Activated T-cell treated with anti-CD3 and anti-CD28 coated beads, Interleukin-2, amount 50 U/mL, for 48 hours (primary cell): ENCODE data around the gene RTKN2.

Experiments
- DNase-seq, 2 experiments: peaks; one replicate each; pipeline ENCODE4 v3.0.0-alpha.2; 2020

RTKN2 gene

DNA sequence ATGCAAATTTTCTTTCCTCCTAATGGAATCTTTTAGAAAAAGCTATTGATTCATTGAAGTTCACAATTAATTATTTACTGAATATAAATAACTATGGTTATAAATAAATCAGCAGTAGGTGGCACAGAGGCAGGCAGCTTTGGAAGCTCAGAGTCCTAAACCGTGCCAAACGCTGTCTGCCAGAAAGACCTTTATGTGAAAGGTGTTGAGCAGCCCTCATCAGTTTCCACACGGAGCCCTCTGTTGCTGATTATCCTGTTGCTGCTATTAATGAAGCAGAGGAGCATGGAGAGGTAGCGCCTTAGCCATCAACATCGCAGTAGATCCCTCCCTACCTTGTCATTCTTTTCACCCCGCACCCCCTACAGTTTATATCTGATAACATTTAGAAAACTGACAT lies 51.0 kb downstream of the RTKN2 start:
- no peak for DNase-seq

DNA sequence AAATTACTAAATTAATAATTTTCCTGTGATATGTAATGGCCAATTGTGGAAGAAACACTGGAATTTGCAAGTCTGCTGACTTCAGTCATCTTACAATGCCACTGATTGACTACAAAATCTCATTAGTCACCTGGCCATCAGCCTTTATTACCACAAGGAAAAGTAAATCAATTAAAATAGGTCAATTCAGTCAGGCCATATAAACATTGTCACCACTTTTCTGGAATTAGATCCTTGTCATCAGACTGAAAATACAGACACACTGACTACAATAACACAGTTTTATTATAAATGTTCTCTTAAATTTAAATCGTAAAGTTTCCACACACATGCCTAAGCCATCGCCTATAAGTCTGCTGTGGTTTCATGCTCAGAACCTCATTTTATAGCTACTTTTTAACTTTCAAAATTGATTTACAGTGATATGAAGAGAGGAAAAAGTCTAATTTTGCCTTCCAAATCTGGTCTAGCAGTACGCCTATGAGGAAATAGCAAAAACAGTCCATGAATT lies 54.2 kb downstream of the RTKN2 start:
- no peak for DNase-seq

DNA sequence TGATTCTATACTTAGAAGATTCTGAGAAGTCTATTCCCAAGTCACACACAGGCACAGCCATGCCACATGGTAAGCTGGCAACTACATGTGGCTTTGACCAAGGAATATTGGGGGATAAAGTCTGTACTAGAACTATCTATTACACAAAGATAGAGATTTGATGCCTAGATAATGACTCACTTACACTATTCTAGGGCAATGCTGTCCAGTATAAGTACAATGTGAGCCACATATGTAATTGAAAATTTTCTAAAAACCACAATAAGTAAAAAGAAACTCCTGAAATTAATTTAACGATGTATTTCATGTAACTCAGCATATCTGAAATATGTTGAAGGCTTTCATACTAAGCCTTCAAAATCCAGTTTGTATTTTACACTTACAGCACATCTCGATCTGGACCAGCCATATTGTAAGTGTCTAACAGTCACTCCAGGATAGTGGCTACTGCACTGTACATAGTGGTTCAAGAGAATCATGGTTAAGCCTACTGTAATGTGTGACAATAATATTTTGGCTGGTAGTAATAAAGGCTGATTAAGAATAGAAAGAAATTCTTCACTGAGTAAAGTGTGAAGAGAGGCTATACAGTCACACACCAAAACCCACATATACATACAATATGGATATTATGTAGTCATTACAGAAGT lies 62.8 kb downstream of the RTKN2 start:
- no peak for DNase-seq

DNA sequence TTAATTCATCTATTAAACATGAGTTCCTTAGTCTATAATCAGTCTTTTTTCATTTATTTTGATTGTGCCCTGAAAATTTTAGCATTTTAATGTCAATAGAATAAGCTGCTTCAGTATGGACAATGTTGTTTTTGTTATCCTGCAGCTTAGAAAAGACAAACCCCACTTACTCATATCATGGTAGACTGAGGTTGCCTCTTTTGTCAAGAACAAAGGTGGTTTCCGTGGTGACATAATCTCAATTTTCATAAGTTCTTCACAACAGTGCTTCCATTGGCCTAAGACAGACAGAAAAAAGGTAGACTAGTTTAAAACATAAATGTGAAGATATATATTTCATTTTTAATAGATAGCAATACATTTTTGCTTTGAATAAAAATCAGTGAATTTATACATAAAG lies 69.1 kb downstream of the RTKN2 start:
- no peak for DNase-seq

DNA sequence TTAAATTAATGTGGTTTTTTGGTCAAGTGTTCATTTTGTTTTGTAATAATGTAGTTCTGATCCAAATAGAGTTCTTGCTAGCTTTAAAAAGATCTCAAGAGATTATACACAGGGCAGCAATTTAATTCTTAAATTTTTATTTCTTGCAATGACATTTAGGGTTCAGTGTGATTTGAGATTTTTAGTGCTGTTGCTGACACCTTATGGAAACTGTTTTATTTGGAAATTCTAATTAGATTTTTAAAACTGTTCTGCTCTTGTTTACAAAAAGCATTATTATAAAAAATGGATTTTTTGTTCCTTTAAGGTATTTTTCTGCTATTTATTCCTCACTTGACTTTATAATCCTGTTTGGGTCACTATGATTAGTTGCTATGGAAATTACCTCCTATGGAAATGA lies 72.1 kb downstream of the RTKN2 start:
- DNase-seq = no peak

DNA sequence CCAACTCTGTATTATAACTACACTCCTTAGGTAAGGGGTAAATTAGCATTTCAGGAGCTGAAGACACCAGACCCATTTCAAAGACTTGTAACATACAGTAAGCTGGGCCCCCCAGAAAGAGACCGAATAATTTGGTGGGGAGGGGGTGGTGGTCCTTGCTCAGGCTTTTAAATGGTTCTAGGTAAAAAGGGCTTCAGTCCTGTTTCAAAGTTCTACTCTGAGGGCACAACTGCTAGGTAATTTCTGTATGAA lies 73.0 kb downstream of the RTKN2 start:
- no peak for DNase-seq

DNA sequence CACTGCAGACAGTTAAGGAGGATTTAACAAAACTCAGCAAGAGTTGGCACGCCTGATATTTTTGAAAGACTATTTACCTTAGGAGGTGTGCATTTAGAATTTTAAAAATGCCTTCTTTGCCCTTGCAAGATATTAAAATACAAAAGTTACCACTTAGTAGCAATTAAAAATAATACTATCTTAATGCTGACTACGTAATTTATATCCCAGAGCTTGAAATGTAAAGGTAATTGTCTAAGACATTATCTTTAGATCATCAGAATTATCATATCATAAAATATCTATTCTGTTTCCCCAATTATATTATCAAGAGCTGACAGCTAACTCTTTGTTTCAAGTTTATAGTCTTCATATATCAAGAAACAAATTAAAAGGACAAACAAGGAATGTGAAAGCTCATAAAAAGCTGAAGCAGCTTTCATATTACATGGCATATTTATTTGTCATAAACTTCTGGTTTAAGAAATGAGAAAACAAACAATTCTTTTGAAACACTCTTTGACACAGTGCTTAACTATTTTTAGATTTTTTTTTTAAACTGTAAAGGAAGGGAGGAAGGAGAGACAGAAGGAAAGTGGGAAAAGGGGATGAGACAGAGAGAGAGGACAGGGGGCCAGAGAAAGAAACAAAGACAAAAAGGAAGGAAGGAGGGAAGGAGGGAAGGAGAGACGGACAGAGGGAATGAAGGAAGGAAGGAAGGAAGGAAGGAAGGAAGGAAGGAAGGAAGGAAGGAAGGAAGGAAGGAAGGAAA lies 73.5 kb downstream of the RTKN2 start:
- DNase-seq = no peak

DNA sequence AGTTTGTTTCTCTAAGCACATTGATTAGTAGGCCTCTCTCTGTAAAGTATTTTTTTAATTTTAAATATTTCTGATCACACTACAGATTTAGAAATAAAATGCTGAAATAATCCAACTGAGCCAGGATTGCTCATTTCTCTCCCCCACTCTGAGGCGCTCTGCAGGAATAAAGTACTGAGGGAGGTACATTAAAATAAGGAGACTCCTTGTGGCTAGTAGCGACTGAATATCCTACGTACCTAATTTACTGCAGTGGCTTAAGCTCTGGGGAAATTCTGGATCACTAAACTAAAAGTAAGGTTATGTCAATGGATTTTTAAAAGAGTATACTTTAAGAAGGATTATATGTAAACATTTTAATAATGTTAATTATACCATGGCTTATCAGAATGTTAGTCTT lies 75.2 kb downstream of the RTKN2 start:
- no peak for DNase-seq

DNA sequence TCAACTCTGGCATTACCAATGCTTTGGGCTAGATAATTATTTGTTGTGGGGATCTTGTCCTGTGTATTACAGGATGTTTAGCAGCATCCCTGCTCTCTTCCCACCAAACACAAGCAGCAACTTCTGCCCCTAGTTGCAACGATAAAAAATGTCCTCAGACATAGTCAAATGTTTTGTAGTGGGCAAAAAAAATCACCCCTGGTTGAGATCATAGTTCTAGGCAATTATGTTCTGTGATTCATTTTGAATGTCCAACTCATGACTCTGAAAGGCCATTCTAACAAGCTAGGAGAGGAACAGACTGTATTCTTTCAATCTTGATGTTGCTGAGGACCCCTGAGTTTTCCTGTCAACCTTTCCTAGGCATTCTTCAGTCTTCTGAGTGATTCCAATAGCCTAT lies 79.5 kb downstream of the RTKN2 start:
- DNase-seq = no peak

DNA sequence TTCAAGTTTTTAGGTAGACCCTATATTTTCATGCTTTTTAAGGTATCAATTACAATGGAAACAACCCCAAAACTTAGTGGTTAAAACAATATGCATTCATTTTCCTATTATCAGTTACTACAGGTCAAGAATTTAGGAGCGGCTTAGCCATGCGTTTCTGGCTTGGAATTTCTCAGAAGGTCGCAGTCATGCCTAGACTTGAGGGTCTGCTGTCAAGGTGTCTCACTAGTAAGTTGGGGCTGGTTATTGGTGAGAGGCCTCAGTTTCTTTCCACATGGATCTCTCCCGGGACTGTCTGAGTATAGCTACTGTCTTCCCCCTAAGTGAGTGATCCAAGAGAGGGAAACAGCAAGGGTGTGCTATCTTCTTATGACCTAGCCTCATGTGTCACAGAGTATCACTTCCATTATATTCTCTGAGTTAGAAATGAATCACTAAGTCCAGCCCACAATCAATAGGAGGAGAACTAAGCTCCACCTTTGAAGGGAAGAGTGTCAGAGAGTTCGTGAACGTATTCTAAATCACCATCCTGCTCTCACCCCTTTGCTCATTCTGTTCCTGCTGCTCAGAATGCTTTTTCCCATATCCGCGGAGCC lies 80.5 kb downstream of the RTKN2 start:
- DNase-seq = peak; percentile 56 to 62

DNA sequence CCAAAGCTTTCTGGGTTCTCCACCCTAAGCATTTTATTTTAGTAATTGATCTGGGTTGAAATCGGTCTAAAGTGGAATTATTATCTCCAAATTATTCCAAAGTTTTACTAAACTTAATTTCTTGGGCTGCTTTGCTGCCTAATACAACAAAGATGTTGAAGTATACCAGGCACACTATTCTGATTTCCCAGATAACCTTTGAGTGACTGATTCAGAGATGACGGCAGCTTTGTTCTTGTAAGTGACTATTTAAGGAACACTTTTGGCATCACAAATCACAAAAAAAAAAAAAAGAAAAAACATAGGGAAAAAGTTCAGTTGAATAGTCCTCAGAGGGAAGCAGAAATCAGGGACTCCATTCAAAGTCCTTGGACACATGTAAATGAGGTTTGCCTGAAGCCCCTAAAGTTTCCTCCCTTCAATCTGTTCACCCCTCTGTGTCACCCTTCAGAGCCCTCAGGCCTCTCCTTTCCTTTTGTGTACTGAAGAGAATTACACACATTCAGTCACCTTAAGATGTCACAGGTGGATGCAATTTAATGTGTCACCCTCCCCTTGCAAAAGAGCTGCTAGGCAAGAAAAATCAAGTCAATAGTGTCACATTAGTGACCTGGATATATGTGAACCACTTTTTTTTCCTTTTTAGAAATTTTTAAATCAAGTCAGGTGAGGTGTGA lies 81.5 kb downstream of the RTKN2 start:
- no peak for DNase-seq

DNA sequence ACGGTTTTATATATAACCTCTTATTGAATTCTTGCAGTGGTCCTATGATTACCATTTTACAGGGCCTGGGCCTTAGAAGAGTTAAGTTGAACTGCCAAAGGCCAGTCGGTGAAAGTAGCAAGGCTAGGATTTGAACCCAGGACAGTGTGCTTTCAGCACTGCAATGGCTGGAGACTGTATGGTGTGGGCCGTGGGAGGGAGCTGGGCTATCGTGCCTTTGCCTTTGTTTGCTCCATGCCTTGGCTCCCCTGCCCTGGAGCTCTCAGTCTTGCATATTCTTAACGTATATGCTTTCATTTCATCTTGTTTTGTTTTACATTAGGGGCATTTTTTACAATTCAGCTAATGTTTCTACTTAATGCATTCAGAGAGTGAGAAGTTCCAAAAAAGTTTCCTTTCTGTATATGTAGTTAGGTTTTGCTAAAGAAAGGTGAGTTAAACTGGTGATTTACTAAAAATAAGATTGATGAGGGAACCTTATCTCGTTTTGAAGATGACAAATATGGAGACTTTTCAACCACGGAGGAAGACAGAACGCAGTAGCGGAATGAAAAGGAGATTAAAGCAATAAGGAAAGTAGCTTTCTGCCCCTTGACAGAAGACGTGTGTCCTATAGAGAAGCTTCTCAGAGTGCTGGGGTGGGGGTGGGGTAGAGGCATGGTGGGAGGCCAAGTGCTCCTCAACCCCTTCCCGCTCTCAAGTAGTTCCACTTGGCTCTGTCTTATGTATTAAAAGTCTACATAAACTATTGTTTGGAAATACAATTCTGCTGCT lies 82.5 kb downstream of the RTKN2 start:
- peak; percentile 73 to 74 for DNase-seq

DNA sequence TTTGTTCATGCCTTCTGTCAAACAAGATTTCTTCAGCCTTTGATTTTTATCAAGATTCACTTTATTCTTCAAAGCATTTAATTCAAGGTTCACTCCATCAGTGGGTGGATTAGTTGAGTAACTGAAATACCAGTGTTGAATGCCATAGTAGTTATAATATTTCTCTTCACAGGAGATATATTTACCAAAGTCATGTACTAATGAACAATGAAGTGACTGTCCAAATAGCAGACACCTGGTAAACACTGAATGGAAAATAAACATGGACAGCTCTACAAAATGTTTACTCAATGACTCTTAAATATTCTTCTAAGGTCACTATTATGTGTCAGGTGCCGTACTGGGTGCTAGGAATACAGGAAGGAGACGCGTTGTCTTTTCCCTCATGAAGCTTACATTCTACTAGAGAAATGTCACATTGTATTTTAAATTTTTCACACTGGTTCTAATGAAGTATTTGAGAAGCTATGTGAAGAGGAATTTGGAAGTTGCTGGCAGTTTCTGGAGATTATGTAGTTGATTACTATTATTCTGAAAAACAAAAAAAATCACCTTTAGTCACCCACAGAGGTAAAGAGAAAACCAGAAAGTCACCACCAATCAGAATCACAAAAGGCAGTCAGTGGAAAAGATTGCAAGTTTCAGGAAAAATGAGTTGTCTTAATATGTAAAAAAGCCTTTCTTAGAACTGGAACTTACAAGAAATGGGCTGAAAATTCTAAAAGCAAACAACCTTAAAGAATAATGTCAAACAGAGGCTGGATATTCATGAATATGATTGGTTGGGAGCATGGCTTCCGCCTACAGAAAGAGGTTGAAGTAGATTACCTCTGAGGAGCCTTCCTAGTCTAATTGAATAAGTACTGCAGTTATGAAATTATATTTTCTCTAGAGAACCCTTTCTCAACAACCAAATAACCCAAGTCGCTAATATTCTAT lies 84.5 kb downstream of the RTKN2 start:
- DNase-seq = no peak

DNA sequence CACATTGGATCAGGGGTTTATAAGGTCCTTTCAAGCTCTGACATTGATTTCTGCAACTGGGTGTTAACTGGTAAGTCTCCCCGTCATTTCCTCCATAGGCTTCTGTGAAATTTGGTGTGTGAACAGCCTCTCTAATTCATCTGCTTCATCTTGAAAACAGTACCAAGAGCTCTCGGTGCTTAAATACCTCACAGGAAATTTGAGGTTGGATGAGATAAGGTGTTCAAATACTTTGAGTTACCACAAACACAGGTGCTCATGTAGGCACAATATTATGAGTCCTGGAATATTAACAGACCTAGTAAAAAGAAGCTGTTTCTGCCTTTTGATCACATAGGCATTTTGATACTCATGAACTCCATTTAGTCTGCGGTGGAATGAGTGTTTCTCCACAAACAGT lies 85.2 kb downstream of the RTKN2 start:
- DNase-seq = no peak

DNA sequence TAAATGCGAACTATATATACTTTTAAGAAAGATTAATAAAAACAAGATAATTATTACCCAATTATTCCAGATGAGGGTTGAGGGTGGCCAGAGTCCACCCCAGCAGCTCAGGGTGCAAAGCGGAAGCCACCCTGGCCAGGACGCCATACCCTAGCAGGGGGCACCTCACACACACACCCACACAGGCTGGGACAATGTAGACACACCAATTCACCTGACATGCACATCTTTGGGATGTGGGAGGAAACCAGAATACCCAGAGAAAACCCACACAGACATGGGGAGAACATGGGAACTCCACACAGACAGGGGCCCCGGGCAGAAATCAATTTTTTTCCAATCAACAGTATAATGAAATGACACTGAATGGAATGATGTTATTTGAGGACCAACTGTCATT lies 86.0 kb downstream of the RTKN2 start:
- peak; percentile 52 to 53 for DNase-seq

DNA sequence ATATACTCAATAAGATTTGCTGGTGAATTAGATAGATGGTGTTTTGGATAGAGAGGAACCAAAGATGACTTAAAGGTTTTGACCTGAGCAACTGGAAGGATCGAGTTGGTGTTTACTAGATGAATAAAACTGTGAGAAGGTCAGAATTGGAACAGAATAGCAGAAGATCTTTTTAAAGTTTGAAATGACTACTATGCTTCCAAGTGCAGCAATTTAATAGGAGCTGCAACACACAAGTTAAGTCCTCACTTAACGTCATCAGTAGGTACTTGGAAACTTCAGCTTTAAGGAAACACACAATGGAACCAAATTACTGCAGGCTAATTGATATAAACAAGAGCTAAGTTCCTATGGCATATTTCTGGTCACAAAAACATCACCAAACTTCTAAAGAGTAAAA lies 86.5 kb downstream of the RTKN2 start:
- DNase-seq = no peak

DNA sequence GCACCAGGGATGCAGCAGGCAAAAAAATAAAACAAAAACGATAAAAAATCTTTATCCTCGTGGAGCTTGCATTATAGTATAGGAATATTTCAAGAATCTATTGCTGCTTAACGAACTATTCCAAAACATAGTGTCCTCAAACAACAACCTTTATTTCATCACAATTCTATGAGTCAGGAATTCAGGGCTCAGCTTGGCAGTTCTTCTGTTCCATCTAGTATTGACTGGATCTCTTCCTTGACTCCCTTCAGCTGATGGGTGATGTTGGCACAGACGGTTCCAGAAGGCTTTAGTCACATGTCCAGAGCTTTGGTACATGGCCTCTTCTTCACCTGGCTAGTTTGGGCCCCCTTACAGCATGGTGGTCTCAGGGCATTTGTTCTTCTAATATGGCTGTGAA lies 88.0 kb downstream of the RTKN2 start:
- no peak for DNase-seq

DNA sequence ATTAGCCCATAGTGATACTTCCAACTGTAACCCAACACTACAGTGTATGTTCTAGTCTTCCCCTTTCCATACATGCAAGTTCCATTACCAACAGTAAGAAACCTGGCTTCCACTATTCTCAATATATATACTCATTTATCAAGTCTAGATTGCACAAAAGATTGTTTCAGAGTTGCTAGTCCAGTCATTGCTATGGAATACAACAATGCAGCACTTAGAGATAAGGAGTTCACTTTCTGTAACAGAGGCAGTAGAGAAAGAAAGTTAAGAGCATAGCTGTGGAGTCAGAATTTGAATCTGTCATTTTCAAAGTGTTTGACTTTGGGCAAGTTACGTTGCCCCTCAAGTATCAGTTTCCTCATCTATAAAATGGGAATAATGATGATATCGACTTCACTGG lies 90.1 kb downstream of the RTKN2 start:
- no peak for DNase-seq

DNA sequence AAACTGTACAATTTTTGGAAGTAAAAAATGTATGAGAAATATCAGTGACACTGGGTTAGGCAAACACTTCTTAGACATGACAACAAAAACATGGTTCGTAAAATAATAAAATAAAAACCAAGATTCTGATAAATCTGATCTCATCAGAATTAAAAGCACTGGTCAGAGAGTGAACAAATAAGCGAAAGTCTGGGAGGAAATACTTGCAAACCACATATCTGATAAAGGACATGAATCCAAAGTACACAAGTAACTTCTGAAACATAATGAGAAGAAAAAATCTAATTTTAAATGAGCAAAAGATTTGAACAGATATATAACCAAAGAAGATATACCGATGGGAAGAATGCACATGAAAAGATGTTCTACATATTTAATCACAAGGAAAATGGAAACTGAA lies 91.5 kb downstream of the RTKN2 start:
- no peak for DNase-seq

DNA sequence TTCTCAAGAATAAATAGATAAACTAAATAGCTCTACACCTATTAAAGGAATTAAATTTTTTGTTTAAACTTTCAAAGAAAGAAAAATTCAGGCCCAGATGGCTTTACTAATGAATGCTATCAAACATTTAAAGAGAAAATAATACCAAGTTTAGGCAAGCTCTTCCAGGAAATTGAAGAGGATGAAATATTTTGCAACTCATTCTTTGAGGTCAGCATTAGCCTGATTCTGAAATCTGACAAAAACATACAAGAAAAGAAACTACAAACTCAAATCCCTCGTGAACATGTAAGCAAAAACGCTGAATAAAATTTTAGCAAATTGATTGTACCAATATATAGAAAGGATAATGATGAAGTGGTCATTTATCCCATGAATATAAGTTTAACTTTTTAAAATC lies 93.4 kb downstream of the RTKN2 start:
- no peak for DNase-seq

DNA sequence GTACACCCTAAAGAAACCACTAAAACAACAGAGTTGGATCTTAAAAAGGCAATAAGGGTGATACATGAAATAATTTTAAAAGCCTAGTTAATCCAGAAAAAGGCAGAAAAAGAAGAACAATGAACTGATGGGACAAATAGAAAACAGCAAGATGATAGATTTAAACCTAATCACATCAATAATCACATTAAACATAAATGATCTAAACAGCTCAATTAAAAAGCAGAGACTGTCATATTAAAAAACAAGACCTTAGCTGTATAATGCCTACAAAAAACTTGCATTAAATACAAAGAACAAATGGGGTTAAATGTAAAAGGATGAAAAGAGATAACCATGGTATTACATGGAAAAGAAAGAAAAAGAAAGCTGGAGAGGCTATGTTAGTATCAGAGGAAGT lies 96.2 kb downstream of the RTKN2 start:
- DNase-seq = no peak

DNA sequence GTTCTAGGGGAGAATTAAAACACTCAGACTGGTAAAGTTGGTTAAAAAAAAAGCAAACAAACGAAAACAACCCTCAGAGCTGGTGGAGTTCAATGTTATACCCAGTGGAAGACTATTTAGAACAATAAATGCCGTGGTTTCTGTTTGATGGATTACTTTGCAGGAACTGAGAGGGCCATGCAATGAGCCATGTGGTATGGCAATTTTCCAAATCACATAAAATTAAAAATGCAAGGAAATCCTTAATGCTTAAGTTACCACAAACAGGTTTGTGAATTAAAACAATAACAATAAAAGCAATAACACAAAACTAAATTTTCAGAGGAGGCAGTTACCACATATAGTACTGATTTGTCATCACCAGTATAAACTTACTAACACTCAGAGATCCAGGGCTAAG lies 96.9 kb downstream of the RTKN2 start:
- no peak for DNase-seq
